SIG-M5 (cell line): Measurements from ENCODE around the gene CERKL.

ENCODE experiments used
- DNase-seq: peaks from one replicate; lab custom pipeline; 2025; lab: John Stamatoyannopoulos, UW

CERKL gene

DNA sequence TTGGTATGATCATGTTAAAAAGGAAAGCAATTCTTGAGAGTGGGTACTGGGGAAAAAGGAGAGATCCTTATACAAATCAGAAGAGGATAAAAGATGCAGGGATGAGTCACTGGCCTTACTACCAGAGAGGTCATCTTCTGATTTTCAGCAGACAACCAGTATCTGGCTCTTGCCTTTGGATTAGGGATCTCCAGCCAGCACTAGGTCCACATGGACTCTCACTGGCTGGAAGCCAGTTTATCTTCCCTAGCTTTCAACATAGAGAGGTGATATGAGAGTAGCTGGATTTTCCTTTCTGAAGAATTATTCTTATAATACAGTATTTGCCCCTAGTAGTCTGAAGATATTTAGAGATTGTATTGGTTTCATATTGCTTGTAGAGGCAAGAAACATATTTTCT lies 30.2 kb downstream of the CERKL start:
- DNase-seq, result no peak

DNA sequence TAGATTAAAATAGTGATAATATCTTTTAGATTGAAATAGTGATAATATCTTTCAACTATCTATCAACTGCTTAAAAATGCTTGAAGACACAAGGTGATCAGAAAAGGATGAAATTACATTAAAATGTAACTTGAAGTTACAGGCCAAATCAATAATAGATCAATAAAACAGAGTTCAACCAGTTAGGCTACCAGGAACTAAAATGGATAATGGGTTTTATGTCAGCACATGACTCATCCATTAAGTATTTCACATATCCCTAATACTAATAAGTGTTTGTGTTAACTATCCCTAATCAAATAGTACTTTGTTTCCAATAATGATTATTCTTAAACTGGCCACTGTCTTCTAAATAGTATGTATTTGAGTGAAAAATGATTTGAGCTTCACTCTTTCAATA lies 33.7 kb downstream of the CERKL start:
- DNase-seq, result no peak

DNA sequence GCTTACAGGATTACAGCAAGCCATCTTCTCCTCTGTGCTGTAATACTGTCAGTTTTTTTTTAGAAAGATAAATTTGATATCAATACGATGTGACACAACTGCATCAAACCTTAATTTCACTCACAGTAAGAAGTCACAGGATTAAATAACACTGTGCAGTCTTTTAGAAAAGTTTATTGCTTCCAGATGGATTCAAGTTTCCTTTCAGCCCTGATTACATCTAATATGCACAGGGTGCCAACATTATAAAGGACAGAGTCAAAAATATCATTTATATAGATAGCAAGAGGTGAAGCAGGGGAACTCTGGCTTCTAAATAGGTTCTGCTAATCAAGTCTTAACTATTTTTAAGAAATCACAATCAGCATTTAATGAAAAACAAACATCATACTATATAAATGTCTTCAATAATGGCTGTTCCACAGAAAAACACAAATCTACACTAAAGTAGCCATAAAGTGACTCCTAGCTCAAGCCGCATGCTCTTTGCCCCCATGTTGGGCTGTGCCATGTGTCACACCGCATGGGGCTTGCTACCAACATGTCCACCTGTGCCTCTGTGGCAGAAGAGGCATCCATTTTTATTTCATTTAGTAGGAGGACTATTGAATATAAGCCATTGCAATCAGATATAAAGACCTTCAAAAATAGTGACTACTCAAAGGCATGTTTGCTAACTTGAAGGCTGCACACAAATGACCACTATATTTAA lies 35.0 kb downstream of the CERKL start:
- no peak for DNase-seq

DNA sequence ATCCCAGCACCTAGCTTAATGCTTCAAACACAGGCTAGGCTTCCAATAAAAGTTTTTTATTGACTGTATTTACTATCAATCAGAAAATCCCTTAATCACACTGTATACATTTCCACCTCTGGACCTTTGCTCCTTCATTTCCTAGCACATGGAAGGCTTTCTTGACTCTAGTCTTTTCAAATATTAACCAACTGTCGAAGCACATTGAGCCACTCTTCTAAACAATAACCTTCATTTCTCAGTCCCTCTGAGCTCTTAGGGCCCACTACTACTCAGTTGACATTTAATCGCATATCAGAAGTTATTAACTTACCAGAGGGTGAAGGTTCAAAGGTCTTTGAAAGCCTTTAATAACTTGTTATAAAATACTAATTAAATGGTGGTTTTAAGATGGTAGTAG lies 37.4 kb downstream of the CERKL start:
- no peak for DNase-seq

DNA sequence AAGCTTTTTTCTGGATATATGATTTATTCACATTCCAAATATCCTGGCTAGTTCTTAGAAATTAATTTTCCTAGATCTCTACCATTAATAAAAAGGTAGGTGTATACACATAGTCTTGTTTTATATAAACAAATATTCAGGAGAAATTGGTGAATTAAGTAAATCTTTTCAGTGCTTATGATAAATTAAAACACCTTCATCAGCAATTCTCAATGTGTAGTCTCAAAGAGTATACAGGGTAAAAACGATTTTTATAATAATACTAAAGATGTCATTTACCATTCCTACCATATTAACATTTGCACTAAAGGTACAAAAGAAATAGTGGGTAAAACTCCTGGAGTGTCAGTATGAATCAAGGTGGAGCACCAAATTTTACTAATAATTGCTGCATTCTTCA lies 40.2 kb downstream of the CERKL start:
- DNase-seq, result no peak

DNA sequence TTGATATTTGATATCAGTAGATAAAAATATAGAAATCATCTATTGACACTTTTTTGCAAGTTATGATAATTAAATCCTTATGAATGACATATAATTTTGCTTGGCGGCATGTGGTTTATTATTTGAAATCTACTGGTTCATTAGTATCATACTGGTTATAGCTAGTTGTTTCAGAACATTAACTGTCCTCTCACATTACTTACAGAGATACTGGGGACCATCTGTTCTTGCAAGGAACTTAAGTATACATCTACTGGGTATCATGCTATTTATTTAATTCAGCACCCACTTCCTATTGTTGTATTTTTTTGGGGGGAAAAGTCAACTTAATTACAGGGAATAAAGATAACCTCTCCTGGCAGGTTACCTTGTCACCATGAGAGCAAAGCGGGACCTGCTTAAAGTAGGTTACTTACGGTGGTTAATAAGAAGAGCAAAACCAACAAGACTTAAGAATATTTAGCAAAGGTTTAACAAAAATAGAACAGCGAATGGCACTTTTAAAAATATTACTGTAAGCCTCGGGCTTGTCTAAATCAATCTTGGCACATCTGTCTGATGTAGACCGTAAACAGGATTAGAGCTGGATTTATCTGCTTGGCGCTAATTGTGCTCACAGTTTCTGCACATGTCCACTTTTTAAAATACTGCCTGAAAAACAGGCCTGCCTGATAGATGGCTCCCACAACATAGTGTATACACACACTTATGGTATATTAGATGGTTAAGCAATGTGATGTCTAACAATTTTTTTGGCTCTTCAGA lies 41.8 kb downstream of the CERKL start:
- no peak for DNase-seq

DNA sequence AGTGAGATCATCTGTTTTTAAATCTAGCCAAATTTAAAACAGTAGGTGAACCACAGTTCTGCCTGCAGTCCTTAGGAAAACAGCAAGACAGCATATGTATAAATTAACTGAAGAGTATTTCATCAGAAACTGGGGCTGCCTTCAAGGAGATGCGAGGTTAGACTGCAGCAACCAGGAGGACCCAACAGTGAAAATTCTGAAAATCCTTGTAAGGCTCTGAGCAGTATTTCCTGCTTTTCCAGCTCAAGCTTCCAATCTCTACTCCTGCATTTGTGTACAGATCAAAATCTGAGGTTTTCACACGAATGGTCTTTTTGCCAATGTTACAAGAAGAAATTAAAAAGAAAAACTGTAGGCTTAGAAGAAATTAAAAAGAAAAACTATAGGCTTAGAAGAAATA lies 43.7 kb downstream of the CERKL start:
- DNase-seq, result no peak

DNA sequence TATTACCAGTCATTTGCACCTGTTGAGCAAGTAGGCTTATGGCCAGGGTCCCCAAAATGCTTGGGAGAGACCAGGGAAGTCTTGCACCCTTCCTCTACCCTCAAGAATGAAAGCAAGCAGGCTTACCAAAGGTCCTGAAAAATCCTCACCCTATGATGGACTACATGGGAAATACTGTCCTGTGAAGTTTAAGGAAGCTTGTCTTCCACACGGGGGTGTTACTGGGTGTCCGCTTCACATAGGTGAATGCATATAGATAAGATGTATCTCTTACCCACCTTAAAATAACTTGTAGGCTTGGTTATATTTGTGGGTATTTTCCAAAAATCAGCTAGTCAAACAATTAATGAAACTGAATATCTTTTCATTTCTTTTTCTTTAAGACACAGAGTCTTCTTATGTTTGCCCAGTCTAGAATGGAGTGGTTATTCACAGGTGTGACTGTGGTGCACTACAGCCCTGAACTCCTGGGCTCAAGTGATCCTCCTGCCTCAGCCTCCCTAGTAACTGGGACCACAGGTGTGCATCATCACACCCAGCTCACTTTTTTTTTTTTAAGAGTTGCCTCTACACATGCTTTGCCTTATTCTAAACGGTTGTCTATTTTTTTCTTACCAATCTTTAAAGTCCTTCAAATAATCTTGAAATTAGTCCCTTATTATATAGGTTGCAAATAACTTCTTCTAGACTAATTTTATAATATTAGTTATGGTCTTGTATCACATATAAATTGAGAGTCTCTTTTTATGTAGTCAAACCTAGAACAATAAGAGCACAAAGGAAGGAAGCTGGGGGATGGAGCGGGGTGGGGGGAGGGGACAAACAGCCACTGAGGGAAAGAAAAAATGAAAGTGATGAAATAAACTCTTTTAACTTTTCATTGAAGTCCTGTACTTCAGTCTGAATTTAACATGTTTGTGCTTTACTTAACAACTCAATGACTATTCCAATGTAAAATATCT lies 49.0 kb downstream of the CERKL start:
- DNase-seq, result no peak

DNA sequence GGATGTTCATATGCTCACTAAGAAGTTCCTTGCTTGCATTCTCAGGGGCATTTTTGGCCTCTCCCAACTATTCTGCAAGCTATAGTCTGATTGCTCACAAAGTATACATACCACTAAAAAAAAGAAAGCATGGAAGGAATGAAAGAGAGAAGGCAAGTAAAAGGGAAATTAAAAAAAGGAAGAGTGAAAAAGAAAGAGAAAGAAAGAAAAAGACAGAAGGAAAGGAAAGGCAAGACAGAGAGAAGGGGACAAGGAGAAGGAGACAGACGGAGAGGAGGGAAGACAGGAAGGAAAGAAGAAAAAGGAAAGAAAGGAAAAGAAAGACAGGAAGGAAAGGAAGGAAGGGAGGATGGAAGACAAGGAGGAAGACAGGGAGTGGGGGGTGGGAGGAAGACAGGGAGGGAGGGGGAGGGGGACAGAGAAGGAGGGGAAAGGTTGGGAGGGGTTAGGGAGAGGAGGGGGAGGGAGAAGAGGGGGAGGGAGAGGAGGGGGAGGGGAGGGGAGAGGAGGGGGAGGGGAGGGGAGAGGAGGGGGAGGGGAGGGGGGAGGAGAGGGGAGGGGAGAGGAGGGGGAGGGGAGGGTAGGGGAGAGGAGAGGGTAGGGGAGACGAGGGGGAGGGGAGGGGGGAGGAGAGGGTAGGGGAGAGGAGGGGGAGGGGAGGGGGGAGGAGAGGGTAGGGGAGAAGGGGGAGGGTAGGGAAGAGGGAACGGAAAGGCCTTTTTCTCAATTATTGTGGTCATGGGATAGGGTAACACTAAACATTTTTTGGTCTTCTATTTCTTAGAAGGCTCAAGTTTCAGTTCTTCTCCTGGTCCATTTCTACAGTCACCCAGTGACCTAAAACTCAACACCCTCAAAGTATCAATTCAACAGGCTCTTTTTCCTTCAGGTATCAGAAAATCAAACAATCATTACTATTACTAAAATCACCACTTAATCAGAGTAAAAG lies 50.7 kb downstream of the CERKL start:
- no peak for DNase-seq

DNA sequence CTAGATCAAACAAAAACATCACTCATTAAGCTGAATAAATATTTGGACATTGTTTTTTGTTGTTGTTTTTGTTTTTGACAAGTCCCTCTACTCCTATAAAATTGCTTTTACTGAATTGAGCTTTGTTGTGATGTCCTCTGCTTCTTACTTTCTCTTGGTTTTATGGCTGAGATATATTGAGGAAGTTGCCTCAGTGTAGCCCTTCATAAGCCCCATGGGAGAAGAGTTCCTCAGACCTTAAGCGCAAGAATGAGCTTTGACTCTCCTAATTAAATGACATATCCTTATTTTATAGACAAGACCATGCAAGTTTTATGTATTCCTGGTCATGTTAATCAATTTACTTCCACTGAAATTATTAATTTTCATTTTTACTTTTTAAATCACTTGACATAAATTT lies 54.9 kb downstream of the CERKL start:
- DNase-seq, result no peak

DNA sequence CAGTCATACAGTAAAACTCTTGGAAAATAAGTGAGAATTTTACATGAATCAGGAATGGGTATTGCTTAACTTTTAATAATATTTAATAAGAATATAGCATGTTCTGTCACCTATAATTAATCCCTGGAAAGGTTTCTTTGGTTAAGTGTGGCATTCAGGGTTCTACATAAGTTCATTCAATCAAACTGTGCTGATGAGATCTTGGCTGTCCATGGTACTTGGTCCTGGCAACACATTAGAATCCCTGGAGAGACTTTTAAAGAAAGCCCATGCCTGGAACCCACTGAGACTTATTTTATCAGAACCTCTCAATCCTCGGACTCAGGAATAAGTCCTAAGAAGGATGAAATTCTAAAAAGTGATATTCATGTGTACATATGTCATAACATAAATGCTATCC lies 60.3 kb downstream of the CERKL start:
- DNase-seq, result no peak

DNA sequence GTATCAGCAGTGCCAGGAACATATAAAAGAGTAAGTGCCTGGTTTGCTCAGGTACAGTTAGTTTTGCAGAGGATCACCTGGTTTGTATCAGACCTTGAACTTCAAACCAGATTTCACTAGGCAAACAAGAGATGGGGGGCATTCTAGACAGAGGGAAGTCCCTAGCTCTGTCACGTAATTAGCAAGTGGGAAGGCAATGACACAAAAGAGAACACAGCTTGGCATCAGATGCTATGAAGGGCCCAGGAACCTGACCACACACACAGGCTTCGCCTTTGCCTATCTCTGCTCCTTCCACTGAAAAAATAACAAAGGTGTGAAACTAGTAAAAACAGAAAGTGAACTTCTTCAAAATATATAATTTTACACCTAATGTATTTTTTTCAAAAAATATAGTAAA lies 62.6 kb downstream of the CERKL start:
- DNase-seq, result no peak

DNA sequence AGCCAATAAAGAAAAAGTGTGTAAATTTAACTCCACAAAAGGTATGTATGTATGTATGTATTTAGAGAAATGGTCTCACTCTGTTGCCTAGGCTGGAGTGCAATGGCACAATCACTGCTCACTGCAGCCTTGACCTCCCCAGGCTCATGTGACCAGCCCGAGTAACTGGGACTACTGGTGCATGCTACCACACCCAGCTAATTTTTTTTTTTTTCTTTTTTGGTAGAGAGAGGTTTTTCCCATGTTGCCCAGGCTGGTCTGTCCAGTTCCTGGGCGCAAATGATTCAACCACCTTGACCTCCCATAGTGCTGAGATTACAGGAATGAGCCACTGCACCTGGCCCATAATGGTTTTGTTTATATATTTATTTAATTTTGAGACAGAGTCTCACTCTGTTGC lies 67.1 kb downstream of the CERKL start:
- DNase-seq, result no peak

DNA sequence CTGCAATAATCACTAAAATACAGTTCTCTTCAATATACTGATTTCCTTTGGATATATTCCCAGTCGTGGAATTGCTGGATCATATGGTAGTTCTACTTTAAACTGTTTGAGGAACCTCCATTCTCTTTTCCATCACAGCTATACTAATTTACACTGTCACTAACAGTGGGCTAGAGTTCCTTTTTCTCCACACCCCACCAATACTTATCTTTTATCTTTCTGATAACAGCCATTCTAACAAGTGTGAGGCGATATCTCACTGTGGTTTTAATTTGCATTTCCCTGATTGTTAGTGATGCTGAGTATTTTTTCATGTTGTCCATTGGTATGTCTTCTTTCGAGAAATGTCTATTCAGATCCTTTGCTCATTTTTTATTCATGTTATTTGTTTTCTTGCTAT lies 68.4 kb downstream of the CERKL start:
- DNase-seq, result no peak

DNA sequence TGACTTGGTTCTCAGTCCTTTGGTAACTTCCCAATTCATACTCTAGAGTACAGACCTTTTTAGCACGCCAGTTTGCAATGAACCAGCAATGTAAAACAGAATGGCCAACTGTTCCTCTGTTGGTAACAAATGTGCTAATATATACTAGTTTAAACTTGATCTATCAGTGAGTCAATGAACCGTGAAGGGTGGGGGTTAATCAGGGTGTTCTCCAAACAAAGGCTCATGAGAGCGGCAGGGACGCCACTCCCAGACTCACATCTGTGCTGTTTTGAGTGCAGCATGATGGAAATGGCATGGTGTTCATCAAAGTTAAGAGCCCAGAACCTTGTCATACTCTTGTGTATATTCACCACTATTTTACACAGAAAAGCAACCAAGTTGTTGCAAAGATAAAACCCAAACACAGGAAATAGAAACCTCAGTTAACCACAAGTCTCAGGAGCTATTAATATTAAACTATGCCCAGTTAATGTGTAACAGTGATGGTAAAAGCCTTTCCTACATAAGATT lies 70.3 kb downstream of the CERKL start:
- no peak for DNase-seq

DNA sequence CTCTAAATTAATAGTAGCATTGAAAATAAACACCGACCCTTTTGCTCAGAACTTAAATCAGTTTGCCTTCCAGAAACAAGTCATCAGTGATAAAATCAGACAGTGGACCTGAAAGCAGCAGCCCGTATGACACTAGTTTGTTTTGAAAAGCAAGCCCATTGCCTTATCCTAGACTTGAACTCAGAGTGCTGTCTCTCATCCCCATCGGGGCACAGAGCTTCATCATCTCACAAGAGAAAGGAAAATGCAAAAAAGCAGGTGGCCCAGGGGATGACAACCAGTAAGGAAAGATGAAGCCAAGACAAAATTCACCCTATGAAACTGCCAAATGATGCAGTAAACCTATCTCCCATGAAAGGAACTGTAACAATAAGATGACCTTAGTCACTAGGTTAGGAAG lies 71.2 kb downstream of the CERKL start:
- DNase-seq, result no peak

DNA sequence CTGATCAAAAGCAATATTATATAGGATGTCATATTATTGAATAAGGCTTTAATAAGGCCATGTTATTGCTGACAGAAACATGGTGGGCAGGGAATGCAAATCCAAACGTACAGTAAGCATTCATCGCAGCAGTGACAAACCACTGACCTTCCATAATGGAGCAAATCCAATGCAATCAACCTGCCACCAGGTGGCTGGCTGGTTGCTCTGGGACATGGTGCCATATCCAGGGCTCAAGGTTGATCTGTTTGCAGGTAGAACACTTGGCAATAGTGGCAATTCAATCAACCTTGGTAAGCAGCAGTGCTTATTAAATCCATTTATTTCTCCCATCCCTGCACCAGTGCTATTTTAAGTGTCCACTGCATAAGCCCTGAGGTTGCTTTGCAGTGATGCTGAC lies 75.4 kb downstream of the CERKL start:
- no peak for DNase-seq

DNA sequence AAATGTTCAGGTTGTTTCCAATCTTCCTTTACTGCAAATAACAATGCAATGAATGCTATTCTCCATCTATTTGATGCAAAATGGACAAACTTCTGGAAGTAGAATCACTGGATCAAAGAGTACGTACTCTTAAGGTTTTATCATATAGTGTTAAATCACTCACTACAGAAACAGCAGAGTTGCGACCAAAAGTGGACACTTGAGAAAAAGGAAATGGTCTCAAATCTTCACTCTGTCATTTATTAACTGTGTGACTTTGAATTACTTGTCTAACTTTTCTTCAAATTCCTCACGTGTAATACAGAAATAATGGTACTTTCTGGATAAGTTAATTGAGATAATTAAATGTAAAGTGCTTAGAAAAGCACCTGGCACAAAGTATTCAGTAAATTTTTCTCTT lies 78.1 kb downstream of the CERKL start:
- DNase-seq, result no peak

DNA sequence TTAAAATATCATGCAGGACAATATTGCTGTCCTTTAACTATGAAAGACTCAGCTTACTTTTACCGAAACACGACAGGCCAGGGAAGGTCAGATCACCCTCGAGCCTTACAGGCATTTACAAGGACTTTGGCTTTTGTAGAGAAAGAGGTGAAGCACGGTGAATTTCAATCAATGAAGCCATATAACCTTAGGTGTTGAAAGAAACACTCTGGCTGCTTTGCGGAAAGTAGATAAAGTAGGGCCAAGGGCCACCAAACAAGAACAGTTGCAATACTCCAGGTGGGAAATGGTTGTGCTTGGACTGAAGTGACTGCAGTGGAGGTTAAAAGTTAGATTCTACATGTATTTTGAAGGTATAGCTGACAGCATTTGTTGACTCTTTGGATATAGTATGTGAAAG lies 80.5 kb downstream of the CERKL start:
- no peak for DNase-seq

DNA sequence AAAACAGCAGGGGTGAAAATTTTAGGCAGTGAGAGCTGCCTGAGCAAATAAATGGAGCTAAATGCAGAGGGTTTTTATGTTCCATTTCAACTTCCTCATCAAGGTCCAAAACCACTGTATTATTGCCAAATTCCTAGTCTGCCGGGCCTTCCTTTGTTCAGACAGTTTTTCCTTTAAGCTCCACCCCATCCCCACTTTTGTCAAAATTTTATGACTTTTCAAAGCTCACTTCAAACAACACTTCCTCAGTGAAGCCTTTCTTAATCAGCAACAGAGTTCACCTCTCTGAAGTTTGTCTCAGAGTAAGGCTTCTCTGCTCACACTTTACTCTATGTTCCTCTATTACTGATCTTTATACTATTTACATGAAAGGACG lies 81.3 kb downstream of the CERKL start:
- peak; percentile 62 for DNase-seq

DNA sequence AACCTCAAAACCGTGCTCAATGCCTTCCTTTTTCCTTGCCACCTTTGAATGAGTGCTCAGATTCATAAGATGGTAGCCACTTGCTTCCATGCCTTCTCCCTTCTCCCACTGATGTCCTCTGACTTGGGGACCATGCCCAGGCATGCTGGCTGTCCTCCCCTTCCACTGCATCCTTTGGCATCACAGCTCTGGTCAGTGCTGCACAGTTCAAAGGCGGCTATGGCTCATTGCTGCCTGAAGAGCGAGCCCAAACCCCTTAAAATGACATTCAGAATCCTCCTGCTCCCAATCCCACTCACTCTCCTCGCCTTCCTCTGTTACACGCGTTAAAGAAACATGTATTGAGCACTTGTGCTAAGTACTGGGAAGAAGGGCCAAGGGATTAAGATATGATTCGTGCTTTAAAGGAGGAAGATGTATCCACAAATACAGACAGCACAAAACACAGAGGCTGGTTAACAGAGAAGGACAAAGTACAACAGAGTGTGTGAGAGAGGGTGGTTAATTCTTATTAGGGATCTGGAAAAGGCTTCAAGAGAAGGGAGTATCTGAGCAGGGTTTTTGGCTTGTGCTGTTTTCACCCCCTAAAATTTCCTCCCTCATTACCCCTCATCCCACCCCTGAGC lies 81.8 kb downstream of the CERKL start:
- no peak for DNase-seq
